ELF-1 (cell line): ENCODE measurements around the gene PRPF19.

Source experiments
- DNase-seq: peaks from one replicate; pipeline ENCODE4 v3.0.0-alpha.2; 2016; ENCODE audit warnings: low read depth, low spot score

Gene PRPF19

DNA sequence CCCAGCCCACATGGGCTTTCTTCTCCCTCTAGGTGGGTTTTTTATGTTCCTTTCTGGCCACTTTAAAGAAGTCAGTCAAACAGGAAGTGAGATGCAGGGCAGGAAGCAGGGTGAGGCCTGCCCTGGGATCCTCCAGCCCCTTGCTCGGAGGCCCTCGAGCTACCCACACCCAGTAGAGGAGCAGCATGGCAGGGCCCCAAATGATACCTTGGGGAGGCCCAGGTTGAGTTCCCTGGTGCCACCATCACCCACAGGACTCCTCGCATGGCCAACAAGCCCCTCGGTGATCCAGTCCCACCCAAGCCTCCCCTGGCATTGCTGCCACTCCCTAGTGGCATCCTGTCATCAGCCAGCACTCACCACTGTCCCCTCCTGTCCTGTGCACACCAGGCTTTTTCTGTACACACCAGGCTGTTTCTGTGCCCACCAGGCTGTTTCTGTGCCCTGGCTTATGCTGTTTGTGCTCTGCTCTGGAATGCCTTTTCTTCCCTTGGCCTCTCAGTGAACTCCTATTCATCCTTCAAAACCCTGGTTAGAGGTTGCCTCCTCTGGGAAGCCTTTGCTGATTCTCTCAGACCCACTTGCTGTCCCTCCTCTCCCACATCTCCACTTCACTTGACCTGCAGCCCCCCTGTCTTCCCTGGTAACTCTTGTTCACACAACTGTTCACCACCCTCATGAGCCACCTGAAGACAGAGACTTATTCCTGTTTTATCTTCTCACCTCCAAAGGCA lies 47.5 kb downstream of the PRPF19 start:
- no peak for DNase-seq

DNA sequence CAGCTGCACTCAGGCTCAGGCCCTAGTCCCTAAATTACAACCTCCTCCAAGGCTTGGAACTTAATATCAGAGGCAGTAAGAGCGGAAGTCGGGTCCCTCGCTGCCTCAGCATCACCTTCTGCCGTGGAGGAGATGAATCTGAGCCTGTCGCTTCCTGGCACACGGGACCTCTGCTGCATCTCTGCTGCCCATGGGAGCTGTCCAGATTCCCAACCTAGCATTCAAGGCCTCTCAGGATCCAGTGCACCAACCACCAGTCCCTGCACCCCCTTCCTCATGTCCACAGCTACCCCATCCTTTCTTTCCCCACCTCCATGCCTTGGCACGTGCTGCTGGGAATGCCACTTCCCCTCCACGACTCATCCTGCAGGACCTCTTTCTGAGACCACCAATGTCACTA lies 48.1 kb downstream of the PRPF19 start:
- no peak for DNase-seq

DNA sequence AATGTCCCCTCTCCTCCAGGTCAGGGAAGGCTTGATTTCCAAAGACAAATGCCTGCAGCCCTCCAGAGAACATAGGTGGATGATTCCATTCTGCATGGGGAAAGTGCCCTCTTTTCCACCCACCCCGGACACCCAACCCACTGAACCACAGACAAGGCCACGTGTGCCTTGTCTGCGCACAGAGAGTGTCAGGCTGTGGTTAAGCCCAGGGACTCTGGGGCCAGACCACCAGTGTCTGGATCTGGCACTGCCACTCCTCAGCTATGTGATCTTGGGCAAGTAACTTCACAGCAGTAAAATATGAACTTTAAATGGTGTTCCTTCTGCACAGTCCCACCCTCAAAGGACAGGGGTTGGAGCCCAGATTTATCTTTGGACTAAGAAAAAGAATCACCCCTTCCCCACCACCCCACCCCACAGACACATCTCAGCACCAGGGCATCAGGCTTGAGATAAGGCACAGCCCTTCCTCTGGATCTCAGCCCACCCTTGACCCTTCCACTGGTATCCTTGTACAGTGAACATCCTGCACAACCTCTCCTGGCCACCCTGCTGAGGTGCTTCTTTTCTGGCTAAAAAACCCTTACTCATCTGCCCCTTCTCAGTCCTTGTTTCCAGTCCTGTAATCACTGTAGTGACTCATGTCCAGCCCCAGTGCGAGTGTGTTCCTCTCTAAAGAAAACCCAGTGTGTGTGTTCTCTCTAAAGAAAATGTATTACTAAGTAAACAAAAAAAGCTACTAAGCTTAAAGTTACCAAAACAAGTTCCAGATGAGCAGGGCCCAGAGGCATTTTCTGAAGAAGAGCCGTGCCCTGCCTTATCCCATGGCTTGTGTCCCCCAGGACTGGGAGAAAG lies 48.8 kb downstream of the PRPF19 start:
- DNase-seq = no peak

DNA sequence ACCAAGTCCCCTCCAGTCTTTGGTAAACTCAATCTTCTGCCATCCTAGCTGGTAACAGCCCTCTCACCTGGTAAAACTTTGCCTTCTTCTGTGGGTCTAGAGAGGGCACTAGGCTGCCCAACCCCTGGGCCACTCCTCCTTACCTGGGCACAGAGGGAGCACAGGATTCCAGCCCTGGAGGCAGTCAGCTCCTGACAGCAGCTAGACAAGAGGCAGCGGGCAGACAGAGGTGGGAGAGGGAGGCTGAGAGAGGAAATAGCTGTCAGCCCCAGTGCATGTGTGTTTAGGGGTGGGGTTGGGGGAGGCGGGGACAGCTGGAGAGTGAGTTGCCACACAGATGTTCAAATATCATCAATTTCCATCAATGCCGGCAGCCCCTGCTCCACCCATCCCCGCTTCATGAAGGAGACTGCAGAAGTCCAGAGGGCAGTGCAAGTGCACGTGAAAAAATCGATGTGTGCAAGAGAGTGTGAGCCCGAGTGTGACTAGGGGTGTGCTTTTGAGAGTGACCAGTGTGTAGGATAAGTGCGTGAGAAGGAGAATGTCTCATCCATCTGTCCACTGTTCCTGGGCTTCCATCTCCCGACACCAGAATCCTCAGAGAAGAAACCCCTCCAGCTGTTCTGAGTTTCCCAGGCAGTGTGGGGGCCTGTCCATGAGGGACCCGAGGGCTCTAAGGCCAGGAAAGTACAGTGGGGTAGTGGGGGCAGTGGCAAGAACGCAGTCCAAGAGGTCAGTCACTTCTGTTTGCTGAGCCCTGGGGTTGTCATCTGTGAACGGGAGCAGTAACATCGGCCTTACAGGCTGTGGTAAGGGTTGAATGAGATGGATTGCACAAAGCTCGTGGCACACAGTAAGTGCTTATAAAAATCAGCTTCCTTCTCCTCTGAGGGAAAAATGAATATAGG lies 50.4 kb downstream of the PRPF19 start, which contains the start of gene PTGDR2:
Gene PTGDR2, minus strand, starts transcription at position 225 of the 908 bp plus-strand sequence. CDS start 2,228 bp downstream, outside the sequence.
- no peak for DNase-seq

DNA sequence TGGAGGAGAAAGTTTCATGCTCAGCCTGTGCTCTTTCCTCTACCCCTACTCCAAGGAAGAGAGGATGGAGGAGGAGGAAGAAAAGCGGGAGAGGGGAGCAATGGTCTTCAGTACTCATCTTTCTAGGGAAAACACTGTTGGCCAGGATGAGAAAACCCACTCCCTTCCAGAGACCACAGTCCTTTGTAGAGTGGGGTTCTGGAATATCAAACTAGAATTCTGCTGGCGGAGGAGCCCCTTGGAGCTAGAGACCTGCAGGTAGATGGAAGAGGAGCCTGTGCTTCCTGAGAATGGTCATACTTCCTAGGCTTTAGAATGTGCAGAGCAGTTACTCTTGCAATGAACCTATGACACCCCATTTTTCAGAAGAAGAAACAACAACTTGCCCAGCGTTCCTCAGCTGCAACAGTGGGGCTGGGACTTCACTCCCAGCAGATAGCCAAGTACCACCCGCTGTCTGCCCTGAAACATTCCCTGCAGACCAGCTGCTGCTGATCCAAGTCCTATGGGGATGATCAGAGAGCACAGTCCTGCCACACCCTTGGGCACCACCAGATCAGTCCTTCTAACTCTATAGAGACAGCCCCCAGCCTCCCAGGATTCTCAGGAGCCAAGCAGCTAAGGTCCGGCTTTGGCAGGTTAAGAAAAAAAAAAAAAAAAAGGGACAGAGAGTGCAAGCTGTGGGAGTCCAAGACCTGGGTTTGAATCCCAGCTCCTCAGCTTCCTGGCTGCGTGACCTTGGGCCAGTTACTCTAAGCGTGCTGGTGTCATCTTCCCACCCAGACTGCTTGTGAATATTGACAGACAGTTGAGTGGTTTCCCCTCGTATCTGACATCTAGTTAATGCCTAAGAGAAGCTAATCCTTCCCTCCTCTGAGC lies 51.3 kb downstream of the PRPF19 start:
- DNase-seq = no peak

DNA sequence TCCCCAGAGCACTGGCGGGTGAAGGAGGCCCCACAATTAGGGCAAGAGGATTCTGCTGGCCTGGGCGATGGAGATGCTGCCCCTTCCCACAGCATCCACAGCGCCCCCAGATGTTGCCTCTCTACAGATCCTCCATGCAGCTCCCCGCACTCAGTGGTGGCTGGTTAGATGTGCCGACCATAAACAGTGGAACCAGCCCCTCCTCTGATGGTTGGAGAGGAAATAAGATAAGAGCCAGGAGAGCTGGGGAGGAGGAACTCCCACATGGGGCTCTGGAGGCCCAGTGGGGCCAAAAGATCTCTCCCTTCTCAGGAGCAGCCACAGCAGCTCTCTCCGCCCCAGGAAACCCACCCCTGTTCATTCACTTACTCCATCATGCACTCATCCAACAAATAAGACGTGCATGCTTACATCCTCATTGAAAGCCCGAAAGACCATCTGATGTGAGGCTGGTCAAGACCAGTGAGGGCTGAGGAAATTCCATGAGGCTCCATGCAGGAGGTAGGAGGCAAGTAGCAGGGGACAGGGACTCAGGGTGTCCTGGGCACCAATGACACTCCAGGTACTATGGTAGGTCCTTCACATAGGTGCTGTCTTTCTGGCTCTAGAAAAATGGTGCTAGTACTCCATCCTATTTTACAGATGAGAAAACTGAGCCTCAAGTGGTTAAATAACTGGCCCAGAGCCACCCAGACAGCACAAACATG lies 52.1 kb downstream of the PRPF19 start:
- no peak for DNase-seq

DNA sequence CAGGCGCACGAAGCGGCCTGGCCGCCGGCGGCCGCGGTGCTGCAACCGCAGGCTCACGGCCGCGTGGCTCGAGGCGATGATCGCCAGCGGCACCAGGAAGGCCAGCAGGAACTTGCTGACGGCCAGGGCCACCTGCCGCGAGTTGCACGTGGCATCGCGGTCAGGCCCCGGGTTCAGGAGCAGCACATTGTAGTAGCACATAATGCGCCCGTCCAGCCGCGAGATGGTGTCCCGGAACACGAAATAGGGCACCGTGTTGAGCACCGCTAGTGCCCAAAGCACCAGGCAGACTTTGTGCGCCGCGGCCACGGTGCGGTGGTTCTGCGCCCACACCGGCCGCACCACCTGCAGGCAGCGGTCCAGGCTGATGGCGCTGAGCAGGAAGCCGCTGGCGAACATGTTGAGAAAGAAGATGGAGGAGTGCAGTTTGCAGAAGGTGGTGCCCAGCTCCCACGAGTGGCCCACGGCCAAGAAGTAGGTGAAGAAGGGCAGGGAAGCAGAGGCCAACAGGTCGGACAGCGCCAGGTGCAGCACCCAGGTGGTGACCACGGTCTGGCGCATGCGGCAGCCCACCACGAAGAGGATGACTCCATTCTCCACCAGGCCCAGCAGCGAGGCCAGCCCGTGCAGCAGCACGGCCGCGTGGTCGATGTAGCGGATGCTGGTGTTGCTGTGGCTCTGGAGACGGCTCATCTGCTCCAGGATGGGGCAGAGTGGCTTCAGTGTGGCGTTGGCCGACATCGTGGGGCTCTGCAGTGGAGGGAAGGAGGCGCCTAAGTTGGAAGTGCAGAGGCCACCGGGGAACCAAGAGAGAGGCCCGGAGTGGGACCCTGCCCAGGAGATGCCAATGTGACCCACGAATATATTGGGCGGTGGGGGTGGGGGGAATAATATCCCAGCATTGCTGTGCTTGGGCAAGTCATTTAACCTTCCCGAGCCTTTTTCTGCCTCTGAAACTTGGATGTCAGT lies 53.1 kb downstream of the PRPF19 start:
- DNase-seq = no peak

DNA sequence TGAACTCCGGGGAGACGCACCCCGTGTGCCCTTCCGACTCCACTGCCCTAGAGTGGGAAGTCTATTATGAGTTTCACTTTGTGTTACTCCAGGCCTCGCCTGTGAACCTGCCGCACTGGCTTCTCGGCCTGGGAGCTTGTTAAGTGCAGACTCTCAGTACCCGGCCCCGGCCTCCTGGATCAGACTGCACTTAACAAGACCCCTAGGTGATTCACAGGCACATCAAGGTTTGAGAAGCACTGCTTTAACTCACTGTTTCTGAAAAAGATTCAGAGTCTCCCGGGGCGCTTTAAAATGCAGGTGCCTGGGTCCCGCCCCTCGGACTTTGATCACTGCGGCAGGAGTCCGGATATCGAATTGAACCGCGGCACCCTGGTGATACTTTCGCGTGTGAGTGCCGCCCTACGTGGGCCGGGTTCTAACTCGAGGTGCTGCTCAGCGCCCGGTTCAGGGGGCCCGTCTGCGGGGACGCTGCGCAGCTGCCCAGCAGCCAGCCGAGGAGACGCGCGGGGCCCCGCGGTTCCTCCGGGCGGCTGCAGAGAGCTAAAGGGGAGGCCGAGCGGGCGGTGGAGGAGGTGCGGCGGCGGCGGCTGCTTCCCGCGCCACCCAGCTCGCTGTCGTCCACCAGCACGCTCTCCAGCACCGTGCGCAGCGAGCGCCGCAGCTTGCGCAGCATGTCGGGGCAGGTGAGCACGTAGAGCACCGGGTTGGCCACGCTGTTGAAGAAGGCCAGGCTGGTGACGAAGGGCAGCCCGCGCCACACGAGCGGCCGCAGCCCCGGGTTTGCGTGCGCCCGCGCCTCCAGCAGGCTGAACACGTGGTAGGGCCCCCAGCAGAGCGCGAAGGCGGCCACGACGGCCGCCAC lies 54.0 kb downstream of the PRPF19 start:
- peak; percentile 81 for DNase-seq

DNA sequence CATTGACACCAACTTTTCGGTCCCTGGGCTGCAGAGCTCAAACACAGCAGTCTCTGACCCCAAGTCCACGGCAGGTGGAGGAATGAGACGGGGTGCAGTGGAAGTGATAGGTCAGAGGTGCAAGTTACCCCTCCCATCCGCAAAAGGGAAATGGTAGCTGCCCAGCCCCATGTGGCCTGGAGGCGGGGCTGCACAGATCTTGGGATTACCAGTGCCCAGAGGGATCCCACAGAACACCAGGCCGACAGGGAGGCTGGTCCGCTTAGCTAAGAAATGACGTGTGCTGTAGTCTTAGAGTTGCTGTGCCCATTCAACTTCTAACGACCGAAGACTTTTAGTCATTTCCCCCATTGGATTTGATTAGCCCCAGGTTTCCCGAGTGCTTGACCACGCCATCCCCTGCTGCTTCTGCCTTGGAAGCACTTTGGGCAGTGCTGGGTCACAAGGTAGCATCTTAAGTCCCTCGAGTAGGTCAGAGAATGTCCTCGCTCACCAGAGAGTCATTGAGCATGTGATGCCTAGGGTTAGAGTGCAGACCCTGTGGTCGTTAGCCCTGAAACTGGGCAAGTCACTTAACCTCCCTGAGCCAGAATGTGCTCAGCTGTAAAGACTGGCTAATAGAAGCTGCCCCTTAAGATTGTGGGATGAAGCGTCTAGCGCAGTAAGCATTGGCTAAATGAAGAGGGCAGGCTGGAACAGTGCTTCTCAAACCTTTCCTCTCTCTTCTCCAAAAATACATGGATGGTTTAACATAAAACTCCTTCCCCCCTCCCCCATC lies 54.9 kb downstream of the PRPF19 start:
- no peak for DNase-seq

DNA sequence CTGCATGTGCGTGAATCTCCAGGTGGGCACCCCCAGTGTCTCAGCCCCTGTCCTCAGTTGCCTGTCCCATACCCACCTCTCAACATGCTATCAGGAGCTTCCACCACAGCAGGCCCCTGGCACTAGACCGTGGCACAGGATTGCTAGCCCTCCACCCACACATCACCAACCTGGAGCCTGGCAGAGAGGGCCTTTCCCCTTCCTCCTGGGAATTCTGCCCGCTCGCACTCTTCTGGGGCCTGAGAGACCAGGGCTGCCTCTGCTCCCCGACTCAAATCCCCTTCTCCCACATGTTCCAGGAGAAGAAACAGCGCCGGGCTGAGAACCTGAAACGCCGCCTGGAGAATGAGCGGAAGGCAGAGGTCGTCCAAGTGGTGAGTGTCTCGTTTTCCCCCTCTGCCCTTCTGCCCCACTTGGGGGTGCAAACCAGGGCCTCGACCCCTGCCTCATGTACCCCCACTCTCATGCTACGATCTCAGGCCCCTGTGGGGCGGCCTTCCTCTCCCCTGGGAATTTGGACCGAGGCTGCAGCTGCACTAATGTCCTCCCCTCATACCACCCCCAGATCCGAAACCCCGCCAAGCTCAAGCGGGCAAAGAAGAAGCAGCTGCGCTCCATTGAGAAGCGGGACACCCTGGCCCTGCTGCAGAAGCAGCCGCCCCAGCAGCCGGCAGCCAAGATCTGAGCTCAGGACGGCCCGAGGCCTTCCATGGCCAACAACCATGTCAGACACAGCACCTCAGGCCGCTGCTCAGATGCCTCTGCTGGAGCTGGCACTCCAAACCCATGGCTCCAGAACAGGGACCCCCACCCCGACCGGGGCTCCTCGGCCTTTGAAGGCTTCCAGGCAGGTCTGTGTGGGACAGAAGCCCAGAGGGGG lies 56.5 kb downstream of the PRPF19 start:
- DNase-seq = no peak

DNA sequence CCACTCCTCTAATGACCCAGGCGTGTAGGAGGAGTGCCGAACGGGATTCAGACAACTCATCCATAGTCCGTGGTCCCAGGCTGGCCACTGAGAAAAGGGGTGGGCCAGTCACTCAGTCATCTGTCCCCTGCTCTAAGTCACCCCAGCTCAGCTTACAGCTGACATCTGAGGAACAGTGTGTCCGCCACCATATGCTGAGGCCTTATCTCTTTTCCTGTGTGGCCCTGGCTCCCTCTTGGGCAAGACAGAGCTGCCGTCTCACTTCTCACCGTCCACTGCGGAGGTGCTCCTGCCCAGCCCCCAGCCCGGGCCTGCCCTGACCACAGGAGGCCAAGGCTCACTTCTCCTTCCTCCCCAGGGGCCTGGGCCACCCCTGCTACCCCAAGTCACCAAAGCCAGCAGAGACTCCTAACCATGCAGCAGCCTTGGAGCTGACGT lies 57.7 kb downstream of the PRPF19 start:
- DNase-seq = no peak

DNA sequence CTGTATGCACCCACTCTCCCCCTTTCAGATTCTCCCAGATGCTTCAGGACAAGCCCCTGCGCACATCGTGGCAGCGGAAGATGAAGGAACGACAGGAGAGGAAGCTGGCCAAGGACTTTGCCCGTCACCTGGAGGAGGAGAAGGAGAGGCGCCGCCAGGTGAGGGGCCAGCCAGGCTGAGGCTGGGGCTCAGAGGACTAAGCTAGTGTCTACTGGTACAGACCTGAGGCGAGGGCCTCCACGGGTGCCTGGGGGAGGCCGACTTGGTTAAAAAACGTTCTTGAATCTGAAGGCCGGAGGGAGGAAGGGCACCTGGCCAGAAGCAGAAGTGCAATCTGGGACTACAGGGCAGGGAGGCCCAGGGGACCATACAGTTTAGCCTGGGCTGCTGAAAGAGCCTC lies 58.5 kb downstream of the PRPF19 start:
- no peak for DNase-seq

DNA sequence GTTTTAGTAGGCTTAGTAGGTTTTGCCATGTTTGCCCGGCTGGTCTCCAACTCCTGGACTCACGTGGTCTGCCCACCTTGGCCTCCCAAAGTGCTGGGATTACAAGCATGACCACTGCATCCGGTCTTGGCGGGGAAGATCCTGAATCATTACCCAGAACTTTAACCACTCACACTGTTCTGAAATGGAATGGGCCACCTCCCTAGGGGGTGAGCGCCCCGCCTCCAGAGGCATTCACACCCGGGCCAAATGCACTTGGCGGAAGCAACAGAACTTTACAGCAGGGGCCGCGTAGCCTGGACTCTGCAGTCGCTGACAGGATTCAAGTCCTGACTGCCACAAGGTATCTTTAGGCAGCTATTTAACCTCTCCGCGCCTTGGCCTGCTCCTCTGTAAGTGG lies 59.1 kb downstream of the PRPF19 start:
- DNase-seq = no peak

DNA sequence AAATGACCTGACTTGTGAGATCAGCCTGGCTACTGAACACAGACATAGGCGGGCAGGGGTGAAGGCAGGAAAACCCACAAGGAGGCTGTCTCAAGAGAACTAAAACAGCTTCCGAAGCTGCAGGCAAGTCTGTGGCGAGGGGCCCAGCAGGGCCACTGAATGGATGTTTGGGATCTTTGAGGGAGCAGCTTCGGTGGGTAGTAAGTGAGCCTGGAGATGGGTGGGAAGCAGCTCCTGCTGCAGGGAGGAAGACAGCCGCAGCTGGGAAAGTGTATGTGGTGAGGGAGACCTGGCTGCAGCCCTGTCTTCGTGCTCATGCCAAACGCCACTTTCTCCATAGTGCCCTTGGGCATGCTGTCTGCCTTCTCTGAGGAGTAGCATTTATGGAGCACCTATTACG lies 61.0 kb downstream of the PRPF19 start:
- DNase-seq = no peak

DNA sequence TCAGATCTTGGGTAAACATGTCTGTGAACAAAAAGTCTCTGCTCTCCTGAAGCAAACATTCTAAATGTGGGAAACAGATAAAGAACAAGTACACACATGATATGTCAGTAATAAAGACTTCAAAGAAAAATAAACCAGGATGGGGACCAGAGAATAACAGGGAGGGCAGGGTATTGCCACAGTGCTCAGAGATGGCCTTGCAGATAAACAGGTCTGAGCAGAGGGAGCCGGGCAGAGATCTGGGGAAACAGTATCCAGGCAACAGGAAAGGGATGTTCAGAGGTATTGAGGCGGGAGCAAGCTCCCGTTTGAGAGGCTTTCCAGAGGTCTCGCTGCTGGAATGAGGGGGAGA lies 61.5 kb downstream of the PRPF19 start:
- no peak for DNase-seq
